Measurements from ENCODE around the gene SACS.

DNA sequence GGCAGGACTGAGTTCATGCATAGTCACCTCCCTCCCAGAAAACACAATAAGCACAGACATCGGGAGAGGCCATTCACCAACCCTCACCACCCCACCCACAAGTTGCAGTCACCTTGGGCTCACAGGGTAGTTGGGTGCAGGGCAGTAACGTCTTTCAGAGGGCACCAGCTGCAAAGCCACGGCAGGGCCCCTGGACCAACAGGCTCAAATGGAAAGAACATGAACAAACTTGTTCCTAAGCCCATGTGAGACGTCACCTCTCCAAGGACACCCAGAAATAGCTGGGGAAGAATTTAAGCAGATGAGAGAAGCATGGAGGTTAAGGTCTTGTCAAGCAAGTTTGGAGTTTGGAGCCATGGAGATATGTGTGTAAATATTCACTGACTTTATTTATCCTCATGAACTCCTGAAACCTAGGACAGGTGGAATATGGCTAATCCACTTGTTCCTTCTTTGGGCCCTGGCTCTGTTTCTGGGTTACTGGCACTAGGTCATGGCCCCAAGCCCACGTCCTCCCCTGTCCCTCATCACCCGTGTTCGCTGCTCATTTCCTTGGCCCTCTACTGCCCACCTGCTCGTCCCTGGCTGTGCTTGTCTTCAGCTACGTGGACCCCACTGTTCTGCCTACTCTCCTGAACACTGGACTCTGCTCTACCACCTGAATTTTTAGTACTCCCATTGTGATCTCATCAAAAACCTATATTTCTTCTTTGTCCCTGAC, 40.4 kb downstream of the SACS start:
- TF ChIP-seq, protein P1, sequence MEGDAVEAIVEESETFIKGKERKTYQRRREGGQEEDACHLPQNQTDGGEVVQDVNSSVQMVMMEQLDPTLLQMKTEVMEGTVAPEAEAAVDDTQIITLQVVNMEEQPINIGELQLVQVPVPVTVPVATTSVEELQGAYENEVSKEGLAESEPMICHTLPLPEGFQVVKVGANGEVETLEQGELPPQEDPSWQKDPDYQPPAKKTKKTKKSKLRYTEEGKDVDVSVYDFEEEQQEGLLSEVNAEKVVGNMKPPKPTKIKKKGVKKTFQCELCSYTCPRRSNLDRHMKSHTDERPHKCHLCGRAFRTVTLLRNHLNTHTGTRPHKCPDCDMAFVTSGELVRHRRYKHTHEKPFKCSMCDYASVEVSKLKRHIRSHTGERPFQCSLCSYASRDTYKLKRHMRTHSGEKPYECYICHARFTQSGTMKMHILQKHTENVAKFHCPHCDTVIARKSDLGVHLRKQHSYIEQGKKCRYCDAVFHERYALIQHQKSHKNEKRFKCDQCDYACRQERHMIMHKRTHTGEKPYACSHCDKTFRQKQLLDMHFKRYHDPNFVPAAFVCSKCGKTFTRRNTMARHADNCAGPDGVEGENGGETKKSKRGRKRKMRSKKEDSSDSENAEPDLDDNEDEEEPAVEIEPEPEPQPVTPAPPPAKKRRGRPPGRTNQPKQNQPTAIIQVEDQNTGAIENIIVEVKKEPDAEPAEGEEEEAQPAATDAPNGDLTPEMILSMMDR (IDR thresholded peaks at IDR 0.05; ENCODE audit: low read length): no peak
- TF ChIP-seq EZH2 (IDR thresholded peaks at IDR 0.05; ENCODE audit: borderline replicate concordance, low read length): no peak

Measured in OCI-LY1 (cell line).